GM12875 (cell line): ENCODE data around the gene BATF3.
A peak's percentile ranks its signal among the peaks of the same experiment; 100 is the strongest.

ENCODE experiments used
- H3K4me3 ChIP-seq: one replicate; pipeline ENCODE4 v1.5.1; 2011; ENCODE audit warnings: low read depth, low read length, control low read depth
- CTCF ChIP-seq: IDR thresholded peaks from 2 replicates; pipeline ENCODE4 v1.5.1; 2011; ENCODE audit warnings: low read depth, mild to moderate bottlenecking, control low read depth, inconsistent platforms, low read length, moderate library complexity, borderline replicate concordance; ENCODE audit not compliant: insufficient read depth

BATF3 gene

GRCh38 chr1:212702672-212703071 is 3.0 kb upstream of the BATF3 start:
- TF ChIP-seq CTCF: no peak
- no peak overlapping the region for H3K4me3 ChIP-seq

- no peak for TF ChIP-seq CTCF
- no peak overlapping the region for H3K4me3 ChIP-seq
Measured at GRCh38 chr1:212701910-212702309, 2.3 kb upstream of the BATF3 start.

- peak overlapping the region; percentile 80 for H3K4me3 ChIP-seq
- TF ChIP-seq CTCF: 0 out of 2 replicates have a peak, but pooled peaks have one; percentile 12
Measured at GRCh38 chr1:212700892-212701819, 1.5 kb upstream of the BATF3 start.

DNA sequence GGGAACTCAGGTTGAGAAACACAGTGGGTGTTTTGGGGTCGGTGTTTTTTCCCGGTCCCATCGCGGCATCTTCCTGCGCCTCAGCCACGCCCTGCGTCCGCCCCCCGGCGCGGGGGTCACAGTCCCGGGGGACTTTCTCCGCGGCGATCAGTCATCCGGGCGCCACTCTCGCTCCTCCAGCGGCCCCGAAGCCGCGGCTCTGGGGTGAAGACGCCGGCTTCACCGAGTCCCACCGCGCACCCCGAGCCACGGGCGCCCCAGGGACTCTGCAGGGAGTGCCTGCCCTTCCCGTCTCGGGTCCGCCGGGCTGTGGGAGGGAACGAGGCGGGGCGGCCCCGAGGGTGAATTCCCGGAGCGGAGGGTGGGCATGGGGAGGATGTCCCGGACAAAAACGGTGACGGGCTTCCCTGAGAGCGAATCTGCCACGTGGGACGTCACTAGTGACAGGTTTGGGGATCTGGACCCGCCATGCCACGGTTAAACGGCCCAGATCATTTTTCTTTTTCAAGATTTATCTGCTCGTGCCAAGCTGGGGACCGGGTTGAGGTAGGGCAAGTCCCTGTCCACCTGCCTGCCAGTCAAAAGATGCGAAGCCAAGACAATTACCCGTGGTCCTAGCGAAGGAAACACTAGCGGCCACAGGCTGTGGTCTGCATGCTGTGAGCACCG is 717 bp upstream of the BATF3 start:
- no peak for TF ChIP-seq CTCF
- H3K4me3 ChIP-seq: peak overlapping the region; percentile 80

- TF ChIP-seq CTCF: peak; percentile 85
- H3K4me3 ChIP-seq: peak overlapping the region; percentile 80
Measured at GRCh38 chr1:212699104-212699624, 476 bp downstream of the BATF3 start.

DNA sequence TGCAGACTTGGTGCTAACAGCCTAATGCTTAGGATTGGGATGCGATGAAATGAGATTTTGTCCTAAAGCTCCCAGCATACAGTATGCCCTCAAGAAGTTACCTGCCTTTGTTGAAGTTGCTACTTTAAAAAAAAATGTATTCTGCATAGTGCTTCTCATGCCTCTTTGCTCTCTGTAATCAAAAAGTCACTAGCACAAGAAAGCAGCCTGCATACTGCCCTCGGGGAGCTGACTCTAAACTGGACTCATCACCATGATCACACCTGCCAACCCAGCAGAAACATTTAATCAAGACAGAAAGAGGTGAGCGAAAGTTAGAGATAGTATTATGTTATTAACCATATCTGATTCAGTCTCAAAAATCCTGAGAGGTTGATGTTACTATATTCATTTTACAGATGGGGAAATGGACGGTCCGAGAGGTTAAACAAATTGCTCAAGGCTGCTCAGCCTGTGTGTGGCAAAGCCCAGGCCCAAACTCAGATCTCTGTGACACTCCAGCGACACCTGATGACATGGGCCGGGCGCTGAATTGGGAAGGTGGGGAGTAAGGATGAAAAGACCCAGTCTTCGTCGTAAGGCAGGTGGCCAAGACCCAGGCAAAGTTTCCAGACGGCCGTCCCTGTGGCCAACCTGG is 1.1 kb downstream of the BATF3 start:
- TF ChIP-seq CTCF: no peak
- H3K4me3 ChIP-seq: peak overlapping the region; percentile 80
